OCI-LY3 (cell line): ENCODE data around the gene SMPDL3A.

Experiments used
- CTCF ChIP-seq: fragments of 200-600, 300-600 bp; sonication (generic); IDR thresholded peaks from 2 replicates; pipeline ENCODE4 v1.5.1; 2014; ENCODE audit warnings: antibody characterized with exemption, low read length, low read depth
- EZH2phosphoT487 ChIP-seq: fragments of 200-600 bp; shearing (Covaris generic); IDR thresholded peaks from 2 replicates; pipeline ENCODE4 v1.6.1; 2018; ENCODE audit warnings: antibody characterized with exemption, mixed run types, low read depth

DNA sequence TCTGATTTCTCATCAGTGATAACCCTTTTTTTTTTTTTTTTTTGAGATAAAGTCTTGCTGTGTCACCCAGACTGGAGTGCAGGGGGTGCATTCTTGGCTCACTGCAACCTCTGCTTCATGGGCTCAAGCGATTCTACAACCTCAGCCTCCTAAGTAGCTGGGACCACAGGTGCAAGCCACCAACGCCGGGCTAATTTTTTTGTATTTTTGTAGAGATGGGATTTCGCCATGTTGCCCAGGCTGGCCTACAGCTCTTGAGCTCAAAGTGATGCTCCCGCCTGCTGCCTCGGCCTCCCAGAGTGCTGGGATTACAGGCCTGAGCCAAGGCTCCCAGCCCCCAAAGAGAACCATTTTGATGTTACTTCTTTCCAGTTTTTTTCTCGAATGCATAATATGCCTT is 7.3 kb upstream of the SMPDL3A start:
- TF ChIP-seq CTCF (no peak), EZH2phosphoT487 (no peak)
